ENCODE measurements around the gene PCSK2. TPM values are rescaled to one million over a fixed set of nuclear protein-coding genes. Genes with fewer than 3 reads are reported as not detected.

PCSK2 gene
- total RNA-seq, 1 experiment from 2014 or later, result not detected

- Mint-ChIP-seq H3K27me3 (ENCODE audit: unreplicated experiment) (peaks cover 24% of the 10 kb centered on the region), H3K36me3 (ENCODE audit: insufficient read depth, unreplicated experiment) (no peaks in the 10 kb centered on the region), H3K4me3 (ENCODE audit: low read depth, unreplicated experiment) (no peak overlapping the region), H3K9me3 (ENCODE audit: low read depth, unreplicated experiment) (no peaks in the 10 kb centered on the region), H3K4me1 (ENCODE audit: low read depth, unreplicated experiment) (no peaks in the 10 kb centered on the region), H3K27ac (ENCODE audit: unreplicated experiment) (no peak overlapping the region)
- intact Hi-C loops (cut with micrococcal nuclease; ENCODE audit: unreplicated experiment), result no loop called here
- CTCF ChIA-PET, result no interaction called here
- TF ChIP-seq CTCF (IDR thresholded peaks at IDR 0.05; ENCODE audit: unreplicated experiment), result no peak
- no TSS peak for BruUV-seq (replicated peaks)
- no peak for DNase-seq
Measured at GRCh38 chr20:17364681-17365080, 137.8 kb downstream of the PCSK2 start.

GRCh38 chr20:17365831-17366230, 139.0 kb downstream of the PCSK2 start:
- intact Hi-C loops (cut with micrococcal nuclease; ENCODE audit: unreplicated experiment), result no loop called here
- CTCF ChIA-PET, result no interaction called here
- no peak overlapping the region for H3K27ac Mint-ChIP-seq (ENCODE audit: unreplicated experiment)
- no peaks in the 10 kb centered on the region for H3K36me3 Mint-ChIP-seq (ENCODE audit: insufficient read depth, unreplicated experiment)
- no peak overlapping the region for H3K4me3 Mint-ChIP-seq (ENCODE audit: low read depth, unreplicated experiment)
- TF ChIP-seq CTCF (IDR thresholded peaks at IDR 0.05; ENCODE audit: unreplicated experiment), result no peak
- no peak for DNase-seq
- no TSS peak for BruUV-seq (replicated peaks)
- no peaks in the 10 kb centered on the region for H3K4me1 Mint-ChIP-seq (ENCODE audit: low read depth, unreplicated experiment)
- peaks cover 34% of the 10 kb centered on the region for H3K27me3 Mint-ChIP-seq (ENCODE audit: unreplicated experiment)
- H3K9me3 Mint-ChIP-seq (ENCODE audit: low read depth, unreplicated experiment), result no peaks in the 10 kb centered on the region

- intact Hi-C loops (cut with micrococcal nuclease; ENCODE audit: unreplicated experiment), result no loop called here
- Mint-ChIP-seq H3K9me3 (ENCODE audit: low read depth, unreplicated experiment) (no peaks in the 10 kb centered on the region), H3K36me3 (ENCODE audit: insufficient read depth, unreplicated experiment) (no peaks in the 10 kb centered on the region), H3K4me1 (ENCODE audit: low read depth, unreplicated experiment) (no peaks in the 10 kb centered on the region), H3K27ac (ENCODE audit: unreplicated experiment) (no peak overlapping the region), H3K4me3 (ENCODE audit: low read depth, unreplicated experiment) (no peak overlapping the region), H3K27me3 (ENCODE audit: unreplicated experiment) (peaks cover 47% of the 10 kb centered on the region)
- no TSS peak for BruUV-seq (replicated peaks)
- no peak for TF ChIP-seq CTCF (IDR thresholded peaks at IDR 0.05; ENCODE audit: unreplicated experiment)
- CTCF ChIA-PET, result no interaction called here
- no peak for DNase-seq
Measured at GRCh38 chr20:17369506-17369905, 142.7 kb downstream of the PCSK2 start.

DNA sequence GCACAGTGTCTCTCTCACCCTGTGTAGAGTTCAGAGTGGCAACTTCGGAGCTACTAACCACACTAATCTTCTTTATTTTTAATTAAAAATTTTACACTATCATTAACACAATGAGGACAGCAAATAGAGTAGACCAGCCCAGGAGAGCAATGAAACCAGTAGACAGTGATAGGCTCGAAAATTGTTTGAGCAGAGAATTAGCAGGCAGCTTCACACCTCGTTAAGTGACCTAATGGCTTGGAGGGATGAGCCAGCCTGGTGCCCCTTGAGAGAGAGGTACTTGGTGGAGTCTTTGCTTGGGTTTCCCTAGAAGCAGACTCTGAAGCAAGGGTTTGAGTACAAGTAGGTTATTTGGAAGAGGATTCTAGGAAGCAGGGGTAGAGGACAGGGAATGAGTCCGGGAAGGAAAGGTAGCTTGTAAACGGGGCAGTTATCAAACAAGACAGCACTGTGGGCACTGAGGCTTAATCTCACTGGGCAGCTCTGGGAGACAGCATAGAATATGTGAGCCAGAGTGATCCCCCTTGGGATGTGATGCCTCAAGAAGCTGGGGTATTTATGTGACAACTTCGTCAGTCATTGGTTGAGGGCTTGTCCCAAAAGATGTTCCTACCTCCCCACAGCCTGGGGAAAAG, 146.1 kb downstream of the PCSK2 start:
- H3K27ac Mint-ChIP-seq (ENCODE audit: unreplicated experiment), result no peak overlapping the region
- H3K4me1 Mint-ChIP-seq (ENCODE audit: low read depth, unreplicated experiment), result no peaks in the 10 kb centered on the region
- CTCF ChIA-PET, result no interaction called here
- no peaks in the 10 kb centered on the region for H3K9me3 Mint-ChIP-seq (ENCODE audit: low read depth, unreplicated experiment)
- no peak for TF ChIP-seq CTCF (IDR thresholded peaks at IDR 0.05; ENCODE audit: unreplicated experiment)
- peaks cover 33% of the 10 kb centered on the region for H3K27me3 Mint-ChIP-seq (ENCODE audit: unreplicated experiment)
- no peak overlapping the region for H3K4me3 Mint-ChIP-seq (ENCODE audit: low read depth, unreplicated experiment)
- intact Hi-C loops (cut with micrococcal nuclease; ENCODE audit: unreplicated experiment), result no loop called here
- BruUV-seq (replicated peaks), result no TSS peak
- no peak for DNase-seq
- H3K36me3 Mint-ChIP-seq (ENCODE audit: insufficient read depth, unreplicated experiment), result no peaks in the 10 kb centered on the region
